Common myeloid progenitor, CD34-positive (primary cell): ENCODE measurements around the gene NDUFS3.

Source experiments
- CTCF ChIA-PET: fragments of 350-600 bp; sonication (Branson Sonifier 250); formaldehyde crosslinking; loops from one replicate; lab custom pipeline; 2021; ENCODE audit warnings: antibody characterized with exemption; lab: Charles Lee
- POLR2A ChIA-PET: fragments of 350-600 bp; sonication (Branson Sonifier 250); formaldehyde crosslinking; loops from one replicate; lab custom pipeline; 2021; ENCODE audit warnings: antibody characterized with exemption; lab: Charles Lee
- DNase-seq, 3 donors: peaks; one replicate each; pipeline versions ENCODE4 v3.0.0 to v3.0.0-alpha.2; 2013
- H3K27ac ChIP-seq, 2 experiments: 1 replicate in 1 of 2; 2 replicates in 1 of 2; pipeline ENCODE4 v1.7.0; 2013; ENCODE audit warnings: inconsistent platforms in 2 of 2, low read length in 2 of 2, mild to moderate bottlenecking in 2 of 2, low read depth in 1 of 2, moderate library complexity in 1 of 2; ENCODE audit not compliant: severe bottlenecking in 2 of 2, insufficient read depth in 1 of 2, poor library complexity in 1 of 2
- H3K27me3 ChIP-seq, 5 experiments: replicated peaks in 2 of 5; 1 replicate in 3 of 5; 2 replicates in 2 of 5; pipeline versions ENCODE4 v1.6.1 to v1.7.0; 2013; ENCODE audit warnings: low read length in 4 of 5, mild to moderate bottlenecking in 2 of 5, moderate library complexity in 2 of 5, inconsistent platforms in 1 of 5; ENCODE audit not compliant: insufficient read depth in 5 of 5, control insufficient read depth in 4 of 5
- H3K36me3 ChIP-seq, 4 experiments: 1 replicate in 2 of 4; 2 replicates in 2 of 4; pipeline versions ENCODE4 v1.6.1 to v1.7.0; 2013; ENCODE audit warnings: low read length in 3 of 4, control low read depth in 1 of 4, mild to moderate bottlenecking in 1 of 4; ENCODE audit not compliant: control insufficient read depth in 4 of 4, insufficient read depth in 4 of 4
- H3K4me1 ChIP-seq, 4 experiments: 1 replicate in 3 of 4; 2 replicates in 1 of 4; pipeline versions ENCODE4 v1.6.1 to v1.7.1; 2013; ENCODE audit warnings: low read length in 3 of 4, mild to moderate bottlenecking in 3 of 4, control low read depth in 1 of 4, inconsistent platforms in 1 of 4, moderate library complexity in 1 of 4; ENCODE audit not compliant: control insufficient read depth in 4 of 4, insufficient read depth in 4 of 4; ENCODE audit errors: control extremely low read depth in 1 of 4
- H3K4me3 ChIP-seq, 7 experiments: 1 replicate in 4 of 7; 2 replicates in 3 of 7; pipeline versions ENCODE4 v1.5.1 to v1.7.0; 2013; ENCODE audit warnings: mild to moderate bottlenecking in 7 of 7, low read length in 6 of 7, moderate library complexity in 6 of 7, inconsistent platforms in 2 of 7, low read depth in 2 of 7, control low read depth in 1 of 7; ENCODE audit not compliant: insufficient read depth in 4 of 7, control insufficient read depth in 1 of 7; ENCODE audit errors: extremely low read depth in 1 of 7
- H3K9me3 ChIP-seq, 5 experiments: 1 replicate in 4 of 5; 2 replicates in 1 of 5; pipeline versions ENCODE4 v1.6.1 to v1.7.1; 2013; ENCODE audit warnings: low read length in 4 of 5, mild to moderate bottlenecking in 2 of 5, inconsistent platforms in 1 of 5, low read depth in 1 of 5, moderate library complexity in 1 of 5; ENCODE audit not compliant: control insufficient read depth in 4 of 5, insufficient read depth in 2 of 5; ENCODE audit errors: control extremely low read depth in 1 of 5
- WGBS: methylation state at CpG from one replicate; pipeline ENCODE4 v1.1.5; 2013; ENCODE audit not compliant: insufficient coverage; 5-methylcytosine and 5-hydroxymethylcytosine counted together

The NDUFS3 gene

DNA sequence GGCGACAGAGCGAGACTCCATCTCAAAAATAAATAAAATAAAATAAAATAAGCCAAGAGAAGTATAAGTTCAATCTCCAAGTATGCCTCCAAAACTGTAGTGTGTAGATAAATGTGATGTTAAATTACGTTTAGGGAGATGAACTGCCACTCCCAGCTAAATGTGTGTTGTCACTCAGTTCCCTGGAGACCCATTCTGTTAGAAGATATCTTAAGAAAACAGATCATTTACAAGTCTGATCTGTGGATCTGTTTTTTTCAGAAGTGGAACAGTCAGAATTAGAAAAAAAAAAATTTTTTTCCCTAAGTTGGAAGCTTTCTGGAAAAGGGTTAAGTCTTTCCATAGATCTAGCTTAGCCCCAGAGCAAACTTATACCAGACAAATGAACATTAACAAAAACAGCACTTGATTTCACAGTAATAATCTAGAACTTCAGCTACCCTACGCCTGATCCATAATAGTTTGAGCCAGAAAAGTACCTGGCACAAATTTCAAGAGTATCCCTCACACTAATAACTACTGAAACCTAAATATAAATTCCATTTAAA, 44.1 kb upstream of the NDUFS3 start:
- CTCF ChIA-PET = interaction anchor here (0.6 to 4.1 kb wide), 8 partner anchors 9 to 157 kb away, joined by 3 to 20 read pairs (median 6); no protein-coding TSS in a partner anchor
- DNase-seq = peak in 1 of 3 donors; percentile 19
- H3K36me3 ChIP-seq = peaks cover 2 to 6% (median 5%) of the 10 kb centered on the region in 4 experiments
- peaks cover 0 to 25% (median 9%) of the 10 kb centered on the region in 4 experiments for H3K4me1 ChIP-seq
- 71% methylated on average over 1 of the region's 4 CpGs for WGBS
- no peaks in the 10 kb centered on the region for H3K27me3 ChIP-seq
- H3K27ac ChIP-seq = peak overlapping the region in 1 of 2 experiments; percentile 47
- H3K4me3 ChIP-seq = no peak overlapping the region
- POLR2A ChIA-PET = interaction anchor here (0.8 kb wide), 1 partner anchor 21 kb away, joined by 4 read pairs; no protein-coding TSS in a partner anchor
- H3K9me3 ChIP-seq = no peaks in the 10 kb centered on the region

DNA sequence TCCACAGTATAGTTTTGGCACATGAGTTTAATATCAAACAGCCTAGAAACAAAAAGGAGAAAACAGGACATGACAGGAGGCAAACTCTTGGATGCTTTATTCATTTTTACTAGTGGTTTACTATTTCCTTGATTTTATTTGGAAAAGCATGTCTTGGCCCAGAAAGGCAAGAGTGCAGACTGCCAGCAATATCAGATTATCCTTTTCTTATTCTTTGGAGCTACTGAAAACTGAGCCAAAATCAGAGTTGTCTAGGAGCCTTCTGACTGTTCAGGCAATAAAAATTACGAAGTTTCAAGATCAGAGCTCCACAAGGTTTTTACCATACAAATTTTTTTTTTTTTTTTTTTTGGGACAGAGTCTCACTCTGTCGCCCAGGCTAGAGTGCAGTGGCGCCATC, 42.0 kb upstream of the NDUFS3 start:
- H3K4me1 ChIP-seq = peaks cover 0 to 35% (median 16%) of the 10 kb centered on the region in 4 experiments
- no peak overlapping the region for H3K4me3 ChIP-seq
- CTCF ChIA-PET = interaction anchor here (0.6 to 2.6 kb wide), 10 partner anchors 8 to 74 kb away, joined by 3 to 13 read pairs (median 4); no protein-coding TSS in a partner anchor
- H3K27ac ChIP-seq = no peak overlapping the region
- no peaks in the 10 kb centered on the region for H3K27me3 ChIP-seq
- H3K36me3 ChIP-seq = peaks cover 2 to 5% (median 4%) of the 10 kb centered on the region in 4 experiments
- no peaks in the 10 kb centered on the region for H3K9me3 ChIP-seq
- no CpG with 5 or more reads among the region's 3 CpGs for WGBS
- no peak for DNase-seq
- POLR2A ChIA-PET = interaction anchor here (0.6 kb wide), 1 partner anchor 558 kb away, joined by 3 read pairs; no protein-coding TSS in a partner anchor

DNA sequence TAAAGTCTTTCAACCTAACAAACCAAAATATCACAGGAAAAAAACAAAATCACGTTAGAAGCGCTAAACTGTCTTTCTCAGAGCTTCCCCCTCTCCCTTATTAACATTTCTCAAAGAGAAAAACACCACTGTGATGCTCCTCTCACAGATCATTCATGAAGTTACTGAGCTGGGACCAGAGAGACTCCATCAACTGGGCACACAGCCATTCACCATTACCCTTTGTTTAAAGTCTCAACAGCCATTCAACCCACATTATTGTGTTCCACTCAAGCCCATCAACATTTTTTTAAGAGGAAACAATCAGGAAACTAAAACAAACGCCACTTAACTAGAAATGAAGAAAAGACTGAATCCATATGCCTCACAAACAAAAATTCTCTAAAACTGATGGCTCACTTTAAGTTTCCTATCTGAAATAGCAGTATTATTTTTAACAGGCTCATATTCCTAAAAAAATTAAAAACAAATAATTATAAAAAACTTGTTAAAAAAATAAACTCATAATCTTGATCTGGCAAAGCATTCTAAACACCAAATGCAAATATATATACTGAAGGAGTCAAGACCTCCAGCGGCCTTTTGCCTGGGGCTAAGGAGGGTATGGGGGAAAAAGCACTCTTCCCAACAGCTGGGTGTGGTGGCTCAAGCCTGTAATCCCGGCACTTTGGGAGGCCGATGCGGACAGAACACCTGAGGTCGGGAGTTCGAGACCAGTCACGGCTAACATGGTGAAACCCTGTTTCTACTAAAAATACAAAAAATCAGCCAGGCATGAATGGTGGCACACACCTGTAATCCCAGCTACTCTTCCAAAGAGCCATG, 39.9 kb upstream of the NDUFS3 start:
- 87% methylated on average over 9 of the region's 10 CpGs for WGBS
- no peak overlapping the region for H3K4me3 ChIP-seq
- DNase-seq = no peak
- H3K9me3 ChIP-seq = no peaks in the 10 kb centered on the region
- peaks cover 0 to 23% (median 13%) of the 10 kb centered on the region in 4 experiments for H3K4me1 ChIP-seq
- no peak overlapping the region for H3K27ac ChIP-seq
- H3K27me3 ChIP-seq = no peaks in the 10 kb centered on the region
- POLR2A ChIA-PET = interaction anchor here (0.6 kb wide), 1 partner anchor 14 kb away, joined by 3 read pairs; no protein-coding TSS in a partner anchor
- CTCF ChIA-PET = interaction anchor here (0.9 to 3.3 kb wide), 7 partner anchors 8 to 49 kb away, joined by 3 to 13 read pairs (median 8); no protein-coding TSS in a partner anchor
- H3K36me3 ChIP-seq = peaks cover 2 to 5% (median 4%) of the 10 kb centered on the region in 4 experiments

DNA sequence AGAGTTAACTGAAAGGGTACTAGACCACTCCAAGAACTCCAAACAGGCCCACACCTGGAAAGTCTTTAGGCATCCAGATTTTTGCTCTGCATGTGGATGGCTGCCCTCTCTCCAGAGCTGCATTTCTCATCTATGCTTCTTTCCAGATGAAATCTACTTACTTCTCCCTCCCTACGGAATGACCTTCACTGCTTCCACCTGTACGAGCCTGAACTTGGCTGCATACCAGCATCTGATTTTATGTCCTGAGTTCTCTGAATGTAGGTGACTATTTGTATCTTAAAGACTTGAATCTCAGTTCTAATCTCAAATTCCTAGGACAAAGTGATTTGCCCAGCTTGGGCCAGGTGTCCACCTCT, 39.2 kb upstream of the NDUFS3 start:
- ChIA-PET CTCF (interaction anchor here (0.8 to 3.3 kb wide), 9 partner anchors 9 to 50 kb away, joined by 3 to 13 read pairs (median 8); partner anchors contain the start of gene CELF1), POLR2A (interaction anchor here (0.5 kb wide), 1 partner anchor 39 kb away, joined by 3 read pairs; no protein-coding TSS in a partner anchor)
- WGBS = no CpG with 5 or more reads among the region's 2 CpGs
- H3K4me1 ChIP-seq = peaks cover 0 to 22% (median 10%) of the 10 kb centered on the region in 4 experiments
- no peak overlapping the region for H3K4me3 ChIP-seq
- H3K9me3 ChIP-seq = no peaks in the 10 kb centered on the region
- H3K27ac ChIP-seq = no peak overlapping the region
- no peaks in the 10 kb centered on the region for H3K27me3 ChIP-seq
- H3K36me3 ChIP-seq = peaks cover 2 to 5% (median 4%) of the 10 kb centered on the region in 4 experiments
- no peak for DNase-seq

DNA sequence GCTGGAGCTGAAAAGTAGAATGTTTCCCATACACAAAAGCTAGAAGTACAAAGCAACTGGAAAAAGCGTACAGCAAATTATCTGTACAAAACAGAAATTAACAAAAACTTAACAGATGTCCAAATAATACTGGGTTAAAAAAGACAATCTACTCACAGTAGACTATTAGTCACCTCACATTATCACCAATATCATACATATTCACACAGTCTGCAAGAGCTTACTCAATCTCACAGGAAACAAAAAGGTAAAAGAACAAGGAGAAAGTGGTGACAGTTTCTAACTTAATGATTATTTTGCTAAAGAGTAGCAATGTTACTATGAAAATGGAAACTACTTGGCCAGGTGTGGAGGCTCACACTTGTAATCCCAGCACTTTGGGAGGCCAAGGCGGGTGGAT, 37.8 kb upstream of the NDUFS3 start:
- peaks cover 0 to 22% (median 10%) of the 10 kb centered on the region in 4 experiments for H3K4me1 ChIP-seq
- no peaks in the 10 kb centered on the region for H3K27me3 ChIP-seq
- WGBS = 100% methylated on average over 1 of the region's 2 CpGs
- ChIA-PET POLR2A (interaction anchor here (0.6 kb wide), 1 partner anchor 27 kb away, joined by 4 read pairs; no protein-coding TSS in a partner anchor), CTCF (interaction anchor here (1.2 to 3.3 kb wide), 7 partner anchors 10 to 32 kb away, joined by 4 to 13 read pairs (median 8); partner anchors contain the start of gene CELF1)
- H3K36me3 ChIP-seq = peaks cover 0 to 5% (median 3%) of the 10 kb centered on the region in 4 experiments
- H3K27ac ChIP-seq = no peak overlapping the region
- DNase-seq = no peak
- no peak overlapping the region for H3K4me3 ChIP-seq
- H3K9me3 ChIP-seq = no peaks in the 10 kb centered on the region

DNA sequence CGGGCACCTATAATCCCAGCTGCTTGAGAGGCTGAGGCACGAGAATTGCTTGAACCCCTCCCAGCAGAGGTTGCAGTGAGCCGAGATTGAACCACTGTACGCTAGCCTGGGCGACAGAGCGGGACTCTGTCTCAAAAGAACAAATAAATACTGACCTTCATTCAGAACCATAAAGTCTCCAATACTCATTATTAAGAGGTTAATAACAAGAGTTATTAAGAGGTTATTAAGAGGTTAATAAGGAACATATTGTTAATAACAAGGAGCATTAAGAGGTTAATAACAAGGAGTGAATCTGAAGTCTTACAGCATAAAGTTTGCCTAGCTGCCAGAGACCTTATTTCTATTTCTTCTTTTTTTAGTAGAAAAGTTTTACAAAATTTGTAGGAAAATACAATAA, 33.6 kb upstream of the NDUFS3 start:
- ChIA-PET POLR2A (interaction anchor here (0.6 kb wide), 2 partner anchors 65 to 1256 kb away, joined by 3 read pairs; no protein-coding TSS in a partner anchor), CTCF (interaction anchor here (0.9 to 1.2 kb wide), 3 partner anchors 27 to 47 kb away, joined by 3 read pairs; no protein-coding TSS in a partner anchor)
- no peak overlapping the region for H3K4me3 ChIP-seq
- no peaks in the 10 kb centered on the region for H3K27me3 ChIP-seq
- H3K4me1 ChIP-seq = peaks cover 4 to 11% (median 5%) of the 10 kb centered on the region in 4 experiments
- WGBS = no CpG with 5 or more reads among the region's 6 CpGs
- no peaks in the 10 kb centered on the region for H3K9me3 ChIP-seq
- no peak overlapping the region for H3K27ac ChIP-seq
- no peak for DNase-seq
- peaks cover 0 to 11% (median 3%) of the 10 kb centered on the region in 4 experiments for H3K36me3 ChIP-seq
